ENCODE results near the gene CCDC137.
A peak's percentile ranks its signal among the peaks of the same experiment; 100 is the strongest.
"Not testable (repeated sequence)": the region's sequence is repeated elsewhere in the genome, so short reads cannot be mapped to it uniquely, and the experiment has no call there.

Gene CCDC137, protein sequence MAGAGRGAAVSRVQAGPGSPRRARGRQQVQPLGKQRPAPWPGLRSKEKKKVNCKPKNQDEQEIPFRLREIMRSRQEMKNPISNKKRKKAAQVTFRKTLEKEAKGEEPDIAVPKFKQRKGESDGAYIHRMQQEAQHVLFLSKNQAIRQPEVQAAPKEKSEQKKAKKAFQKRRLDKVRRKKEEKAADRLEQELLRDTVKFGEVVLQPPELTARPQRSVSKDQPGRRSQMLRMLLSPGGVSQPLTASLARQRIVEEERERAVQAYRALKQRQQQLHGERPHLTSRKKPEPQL

DNA sequence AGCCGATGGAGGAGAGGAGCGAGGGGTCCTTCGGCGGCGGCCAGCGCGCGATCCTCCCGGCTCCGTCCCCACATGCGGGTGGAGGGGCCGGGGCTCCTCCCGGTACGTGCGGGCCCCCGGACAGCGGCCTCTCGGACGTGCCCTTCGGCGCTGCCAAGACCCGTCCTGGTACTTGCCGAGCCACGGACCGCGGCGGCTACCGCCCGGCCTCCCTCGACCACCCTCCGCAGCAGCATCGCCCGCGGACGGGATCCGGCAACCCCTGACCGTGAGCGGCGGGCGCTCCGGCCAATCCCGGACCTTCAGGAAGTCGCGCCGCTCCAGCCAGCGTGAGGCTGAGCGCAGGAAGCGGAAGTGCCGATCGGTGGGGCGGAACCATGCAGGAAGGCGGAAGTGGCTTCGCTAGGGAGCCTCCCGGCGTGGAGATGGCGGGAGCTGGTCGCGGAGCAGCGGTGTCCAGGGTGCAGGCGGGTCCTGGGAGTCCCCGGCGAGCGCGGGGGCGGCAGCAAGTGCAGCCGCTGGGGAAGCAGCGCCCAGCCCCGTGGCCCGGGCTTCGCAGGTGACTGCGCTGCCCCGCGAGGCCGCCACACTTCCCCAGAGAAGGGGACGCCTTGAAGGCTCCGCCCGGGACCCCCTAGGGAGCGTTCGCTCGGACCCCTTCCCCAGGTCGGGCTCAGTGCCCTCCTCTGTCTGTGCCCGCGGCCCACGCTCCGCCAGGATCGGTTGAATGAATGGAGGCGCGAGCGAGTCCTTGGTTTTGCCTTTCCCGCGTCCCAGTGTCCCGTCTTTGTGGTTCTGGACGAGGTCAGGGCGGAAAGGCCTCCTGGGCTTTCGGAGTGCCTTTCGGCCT, at the start of gene CCDC137, which contains the start of gene OXLD1:
TSS of gene CCDC137 (plus strand) at position 396 of the 850 bp plus-strand sequence. CDS start at position 426, 30 bp downstream.
TSS of gene OXLD1 (minus strand) at position 264 of the 850 bp plus-strand sequence. CDS start at position 236, 28 bp downstream.
- peak; percentile 95 for DNase-seq

DNA sequence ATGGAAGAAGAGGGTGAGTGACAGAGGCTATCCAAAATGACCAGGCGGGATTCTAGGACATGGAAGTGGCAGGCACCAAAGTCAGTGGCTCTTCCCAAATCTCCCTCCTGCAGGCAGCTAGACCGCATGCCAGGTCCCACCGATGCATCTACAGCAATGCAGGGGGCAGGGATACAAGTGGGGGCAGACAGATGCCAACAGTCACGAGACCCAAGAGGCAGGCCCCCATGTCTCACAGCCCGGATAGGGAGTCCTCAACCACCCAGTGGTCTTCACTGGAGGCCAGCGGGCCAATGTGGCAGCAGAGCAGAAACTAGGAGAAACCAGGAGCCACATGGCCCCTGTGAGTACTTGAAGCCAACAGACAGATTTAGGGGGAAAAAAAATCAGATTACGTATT, 49.7 kb upstream of the CCDC137 start:
- no peak for DNase-seq

DNA sequence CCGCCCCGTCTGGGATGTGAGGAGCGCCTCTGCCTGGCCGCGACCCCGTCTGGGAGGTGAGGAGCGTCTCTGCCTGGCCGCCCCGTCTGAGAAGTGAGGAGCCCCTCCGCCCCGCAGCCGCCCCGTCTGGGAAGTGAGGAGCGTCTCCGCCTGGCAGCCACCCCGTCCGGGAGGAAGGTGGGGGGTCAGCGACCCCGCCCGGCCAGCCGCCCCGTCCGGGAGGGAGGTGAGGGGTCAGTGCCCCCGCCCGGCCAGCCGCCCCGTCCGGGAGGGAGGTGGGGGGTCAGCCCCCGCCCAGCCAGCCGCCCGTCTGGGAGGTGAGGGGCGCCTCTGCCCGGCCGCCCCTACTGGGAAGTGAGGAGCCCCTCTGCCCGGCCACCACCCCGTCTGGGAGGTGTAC, 48.2 kb upstream of the CCDC137 start:
- not testable (repeated sequence) for DNase-seq

DNA sequence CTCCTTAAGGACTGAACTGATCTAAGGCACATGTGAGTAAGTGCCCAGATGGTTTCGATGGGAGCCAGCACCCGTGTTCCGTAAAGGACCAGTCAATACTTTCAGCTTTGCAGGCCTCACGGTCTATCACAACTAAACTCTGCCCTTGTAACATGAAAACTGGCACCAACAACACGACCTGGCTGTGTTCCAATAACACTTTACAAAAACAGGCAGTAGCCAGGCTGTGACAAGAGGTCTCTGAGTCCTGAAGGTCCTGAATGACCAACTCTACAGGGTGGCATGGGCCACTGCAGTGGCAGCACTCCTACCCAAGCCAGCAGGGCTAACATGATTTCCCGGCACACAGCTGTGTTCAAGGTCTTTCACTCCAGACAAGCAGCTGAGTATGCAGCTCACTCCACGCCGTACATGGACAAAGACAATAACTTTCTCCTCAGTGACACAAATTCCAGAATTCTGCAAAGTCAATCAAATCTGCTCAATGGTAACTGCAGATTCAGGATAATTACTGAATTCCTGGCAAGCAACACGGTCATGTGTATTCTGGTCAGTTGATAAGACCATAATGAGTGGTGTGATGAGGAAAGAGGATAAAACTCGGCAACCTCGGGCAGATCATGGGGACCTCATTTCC, 44.9 kb upstream of the CCDC137 start:
- no peak for DNase-seq

DNA sequence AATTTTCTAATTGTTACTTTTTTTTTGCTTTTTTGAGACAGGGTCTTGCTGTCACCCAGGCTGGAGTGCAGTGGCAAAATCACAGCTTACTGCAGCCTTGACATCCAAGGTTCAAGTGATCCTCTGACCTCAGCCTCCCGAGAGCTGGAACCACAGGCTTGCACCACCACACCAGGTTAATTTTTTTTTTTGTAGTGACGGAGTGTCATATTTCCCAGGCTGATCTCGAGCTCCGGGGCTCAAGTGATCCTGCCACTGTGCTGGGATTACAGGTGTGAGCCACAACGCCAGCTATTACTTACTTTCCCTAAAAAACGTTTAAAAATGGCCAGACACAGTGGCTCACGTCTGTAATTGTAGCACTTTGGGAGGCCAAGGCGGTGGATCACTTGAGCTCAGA, 36.3 kb upstream of the CCDC137 start:
- DNase-seq, result no peak

DNA sequence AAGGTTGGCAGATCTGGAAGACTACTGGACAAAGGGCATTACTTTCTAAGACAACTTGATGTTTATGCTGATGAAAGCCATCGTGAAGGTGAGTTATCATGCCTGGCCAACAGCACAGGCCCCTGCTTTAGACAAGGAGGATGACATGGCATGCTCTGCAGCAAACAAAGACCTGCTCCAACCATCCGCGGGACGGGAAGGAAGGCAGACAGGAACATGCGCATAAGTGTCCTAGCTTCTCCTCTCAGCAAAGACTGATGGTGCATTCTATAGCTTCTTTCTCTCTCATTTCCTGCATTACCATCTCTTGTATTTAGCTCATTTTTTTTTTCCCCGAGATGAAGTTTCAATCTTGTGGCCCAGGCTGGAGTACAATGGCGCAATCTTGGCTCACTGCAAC, 35.1 kb upstream of the CCDC137 start:
- DNase-seq, result no peak

DNA sequence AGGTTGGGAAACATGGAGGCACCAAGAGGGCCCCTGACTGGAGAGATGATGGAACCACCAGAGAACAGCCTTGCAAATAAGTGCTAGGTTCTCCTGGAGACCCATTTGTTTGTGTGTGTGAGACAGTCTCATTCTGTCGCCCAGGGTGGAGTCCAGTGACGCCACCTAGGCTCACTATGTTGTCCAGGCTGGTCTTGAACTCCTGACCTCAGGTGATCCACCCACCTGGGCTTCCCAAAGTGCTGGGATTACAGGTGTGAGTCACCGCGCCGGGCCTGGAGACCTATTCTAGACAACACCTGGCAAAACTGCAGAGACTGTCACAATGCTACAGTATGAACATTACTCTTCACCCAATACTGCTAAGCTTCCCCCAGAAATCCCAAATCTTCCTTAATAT, 31.1 kb upstream of the CCDC137 start:
- no peak for DNase-seq

DNA sequence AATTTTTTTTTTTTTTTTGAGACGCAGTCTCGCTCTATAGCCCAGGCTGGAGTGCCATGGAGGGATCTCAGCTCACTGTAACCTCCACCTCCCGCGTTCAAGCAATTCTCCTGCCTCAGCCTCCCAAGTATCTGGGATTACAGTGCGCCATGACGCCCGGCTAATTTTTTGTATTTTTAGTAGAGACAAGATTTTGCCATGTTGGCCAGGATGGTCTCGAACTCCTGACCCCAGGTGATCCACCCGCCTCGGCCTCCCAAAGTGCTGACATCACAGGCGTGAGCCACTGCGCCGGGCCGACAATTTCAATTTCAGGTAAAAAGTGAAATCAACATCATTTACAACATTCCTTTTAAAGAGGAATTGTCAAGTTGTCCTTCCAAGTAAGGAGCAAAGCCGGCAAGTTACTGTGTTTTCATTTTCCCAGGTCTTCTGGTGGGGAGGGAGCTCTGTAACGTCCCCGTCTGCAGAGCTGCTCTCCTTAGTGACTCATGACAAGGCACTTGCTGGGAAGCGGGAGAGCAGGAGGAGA, 30.5 kb upstream of the CCDC137 start:
- DNase-seq, result peak; percentile 7

DNA sequence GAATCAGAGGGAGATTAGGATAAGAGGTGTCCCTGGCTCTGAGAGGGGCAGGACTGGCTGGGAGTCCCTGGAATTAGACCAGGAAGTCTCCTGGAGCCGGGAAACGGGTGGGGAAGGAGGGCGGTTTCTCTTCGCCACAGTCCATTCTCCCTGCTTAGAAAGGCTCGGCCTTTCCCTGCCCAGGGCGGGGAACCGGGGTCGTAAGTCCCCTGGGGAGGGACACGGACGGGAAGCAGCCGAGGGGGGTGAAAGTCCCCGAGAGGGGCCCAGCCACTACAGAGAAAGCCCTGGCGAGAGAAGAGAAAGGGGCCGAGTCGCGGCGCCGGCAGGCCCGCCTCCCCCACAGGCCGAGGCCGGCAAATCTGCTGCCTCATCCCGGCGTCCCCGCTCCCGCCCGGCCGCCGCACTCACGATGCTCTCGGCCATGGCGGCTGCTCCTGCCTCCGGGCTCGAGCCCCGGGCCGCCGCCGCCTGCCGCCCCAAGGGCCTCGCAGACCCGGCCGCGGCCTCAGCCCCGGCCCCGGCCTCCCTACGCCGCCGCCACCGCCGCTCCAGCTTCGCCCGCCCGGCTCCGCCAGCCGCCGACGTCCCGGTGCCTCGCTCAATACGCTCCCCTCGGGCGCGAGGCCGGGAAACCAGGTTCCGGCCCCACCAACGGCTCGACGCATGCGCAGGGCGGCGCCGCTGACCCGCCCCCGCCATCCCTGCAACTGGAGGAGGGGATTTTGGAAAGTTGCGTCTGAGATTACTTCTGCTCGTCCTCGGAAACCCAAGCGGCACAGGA, 29.8 kb upstream of the CCDC137 start, which contains the start of the genes NPLOC4 and TSPAN10:
TSS of gene NPLOC4 (minus strand) at position 608 of the 784 bp plus-strand sequence. CDS start at position 426, 182 bp downstream.
TSS of gene TSPAN10 (plus strand) at position 692 of the 784 bp plus-strand sequence. CDS start 5,217 bp downstream, outside the sequence.
- peak; percentile 61 for DNase-seq

DNA sequence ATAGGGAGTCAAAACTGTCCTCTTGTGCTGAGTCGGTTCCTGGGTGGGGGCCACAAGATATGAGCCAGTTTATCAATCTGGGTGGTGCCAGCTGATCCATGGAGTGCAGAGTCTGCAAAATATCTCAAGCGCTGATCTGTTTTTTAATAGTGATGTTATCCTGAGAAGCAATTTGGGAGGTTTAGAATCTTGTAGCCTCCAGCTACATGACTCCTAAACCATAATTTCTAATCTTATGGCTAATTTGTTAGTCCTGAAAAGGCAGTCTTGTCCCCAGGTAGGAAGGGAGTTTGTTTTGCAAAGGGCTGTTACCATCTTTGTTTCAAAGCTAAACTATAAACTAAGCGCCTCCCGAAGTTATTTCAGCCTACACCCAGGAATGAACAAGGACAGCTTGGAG, 27.9 kb upstream of the CCDC137 start:
- no peak for DNase-seq

DNA sequence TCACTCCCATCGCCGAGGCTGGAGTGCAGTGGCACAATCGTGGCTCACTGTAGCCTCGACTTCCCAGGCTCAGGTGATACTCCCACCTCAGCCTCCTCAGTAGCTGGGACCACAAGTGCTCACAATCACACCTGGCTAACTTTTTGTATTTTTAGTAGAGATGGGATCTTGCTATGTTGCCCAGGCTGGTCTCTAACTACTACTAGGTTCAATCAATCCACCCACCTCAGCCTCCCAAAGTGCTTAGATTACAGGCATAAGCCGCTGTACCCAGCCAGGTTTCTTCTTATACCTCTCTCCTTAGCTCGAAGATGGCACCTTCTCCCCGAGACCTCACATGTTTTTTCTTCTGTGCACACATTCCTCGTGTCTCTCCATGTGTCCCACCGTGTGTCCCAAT, 26.5 kb upstream of the CCDC137 start:
- DNase-seq, result no peak

DNA sequence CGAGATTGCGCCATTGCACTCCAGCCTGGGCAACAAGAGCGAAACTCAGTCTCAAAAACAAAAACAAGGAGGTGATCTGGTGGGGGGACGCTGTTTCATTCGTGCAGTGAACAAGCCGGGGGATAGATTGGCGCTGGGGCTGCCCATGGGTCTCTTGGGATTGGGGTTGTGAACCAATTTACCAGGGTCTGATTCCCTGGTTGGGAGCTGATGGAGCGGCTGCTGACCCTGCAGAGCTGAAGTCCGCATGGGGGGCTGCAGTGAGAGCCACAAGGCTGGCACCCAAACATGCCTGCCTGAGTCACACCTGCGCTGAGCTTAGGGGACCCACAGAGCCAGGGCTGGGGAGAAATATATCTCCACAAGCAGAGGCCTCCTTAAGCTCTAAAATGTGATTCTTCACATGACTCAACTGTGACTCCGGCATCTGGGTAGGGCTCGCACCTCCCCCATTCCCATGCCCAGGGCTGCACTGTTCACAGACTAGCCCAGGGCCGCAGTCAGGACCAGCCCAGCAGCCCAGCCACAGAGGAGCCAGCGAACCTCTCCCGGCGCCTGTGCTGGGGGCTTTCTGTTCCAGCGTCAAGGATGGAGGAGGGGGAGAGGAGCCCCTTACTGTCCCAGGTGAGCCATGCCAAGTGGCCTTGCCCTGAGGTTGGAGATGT, 24.6 kb upstream of the CCDC137 start:
- DNase-seq, result no peak

DNA sequence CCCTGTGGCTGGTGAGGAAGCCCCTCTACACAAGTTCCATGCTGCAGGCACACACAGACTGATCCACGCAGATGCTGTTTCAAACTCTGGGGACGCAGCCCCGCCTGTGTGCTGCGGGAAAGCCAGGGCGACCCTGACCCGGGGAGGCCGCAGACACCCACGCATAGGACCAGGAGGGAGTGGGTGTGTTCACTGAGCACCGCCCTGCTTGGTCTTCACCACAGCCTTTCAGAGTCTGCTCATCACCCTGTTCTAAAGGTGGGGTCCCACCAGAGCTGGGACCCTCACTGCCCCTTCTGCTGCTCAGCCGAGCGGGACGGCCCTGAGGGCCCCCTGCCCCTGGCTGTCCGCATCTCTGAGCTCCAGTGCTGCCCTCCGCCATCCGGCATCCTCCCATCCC, 22.0 kb upstream of the CCDC137 start:
- no peak for DNase-seq

DNA sequence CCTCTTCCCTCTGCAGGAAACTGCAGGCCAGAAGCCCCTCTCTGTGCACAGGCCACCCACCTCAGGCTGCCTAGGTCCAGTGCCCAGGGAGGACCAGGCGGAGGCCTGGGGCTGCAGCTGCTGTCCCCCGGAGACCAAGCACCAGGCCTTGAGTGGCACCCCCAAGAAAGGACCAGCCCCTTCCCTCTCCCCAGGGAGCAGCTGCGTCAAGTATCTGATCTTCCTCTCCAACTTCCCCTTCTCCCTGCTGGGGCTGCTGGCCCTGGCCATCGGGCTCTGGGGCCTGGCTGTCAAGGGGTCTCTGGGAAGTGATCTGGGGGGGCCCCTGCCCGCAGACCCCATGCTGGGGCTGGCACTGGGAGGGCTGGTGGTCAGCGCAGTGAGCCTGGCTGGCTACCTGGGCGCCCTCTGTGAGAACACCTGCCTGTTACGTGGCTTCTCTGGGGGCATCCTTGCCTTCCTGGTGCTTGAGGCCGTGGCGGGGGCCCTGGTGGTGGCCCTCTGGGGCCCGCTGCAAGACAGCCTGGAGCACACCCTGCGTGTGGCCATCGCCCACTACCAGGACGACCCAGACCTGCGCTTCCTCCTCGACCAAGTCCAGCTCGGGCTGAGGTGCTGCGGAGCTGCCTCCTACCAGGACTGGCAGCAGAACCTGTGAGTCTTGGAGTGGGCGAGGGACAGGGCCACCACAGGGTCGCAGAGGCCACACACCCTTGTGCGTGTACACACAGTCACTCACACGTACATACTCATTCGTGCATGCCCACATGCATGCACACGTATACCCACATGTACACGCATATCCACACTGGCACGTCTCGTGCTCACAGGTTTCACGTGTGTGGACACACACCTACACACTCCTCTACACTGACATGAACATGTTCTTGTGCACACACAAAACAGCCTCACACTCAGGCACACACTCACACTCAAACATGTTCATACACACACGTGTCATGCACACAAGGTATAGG, 21.3 kb upstream of the CCDC137 start:
- no peak for DNase-seq

DNA sequence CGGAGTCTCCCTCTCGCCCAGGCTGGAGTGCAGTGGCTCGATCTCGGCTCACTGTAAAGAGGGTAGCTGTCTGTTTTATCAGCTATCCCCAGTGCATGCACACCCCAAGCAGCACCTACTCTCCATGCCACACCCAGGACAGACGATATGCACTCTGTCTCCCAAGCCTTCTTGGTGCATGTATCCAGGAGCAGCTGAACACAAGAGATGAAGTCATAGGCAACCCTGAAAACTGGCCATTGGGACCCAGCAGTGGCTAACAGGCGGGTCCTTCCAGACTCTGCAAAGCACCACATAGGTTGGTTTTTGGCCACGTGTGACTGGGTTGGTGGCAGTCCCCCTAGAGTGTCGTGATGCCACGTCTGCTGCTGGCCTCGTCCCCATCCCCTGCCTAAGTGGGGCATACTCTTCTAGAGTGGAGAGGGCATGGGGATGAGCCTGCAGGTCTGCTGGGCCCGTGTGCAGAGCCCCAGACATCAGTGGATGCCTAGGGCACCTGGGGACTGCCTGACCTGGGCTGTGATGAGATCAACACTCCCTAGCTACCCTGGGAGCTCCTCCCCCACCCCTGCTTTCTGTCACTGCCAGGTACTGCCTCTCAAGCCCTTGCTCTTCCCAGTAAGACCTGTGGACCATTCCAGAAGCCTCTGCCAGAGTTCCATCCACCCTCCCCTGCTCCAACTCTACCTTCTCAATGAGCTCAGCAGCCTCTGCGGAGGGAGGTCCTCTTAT, 19.5 kb upstream of the CCDC137 start:
- no peak for DNase-seq

DNA sequence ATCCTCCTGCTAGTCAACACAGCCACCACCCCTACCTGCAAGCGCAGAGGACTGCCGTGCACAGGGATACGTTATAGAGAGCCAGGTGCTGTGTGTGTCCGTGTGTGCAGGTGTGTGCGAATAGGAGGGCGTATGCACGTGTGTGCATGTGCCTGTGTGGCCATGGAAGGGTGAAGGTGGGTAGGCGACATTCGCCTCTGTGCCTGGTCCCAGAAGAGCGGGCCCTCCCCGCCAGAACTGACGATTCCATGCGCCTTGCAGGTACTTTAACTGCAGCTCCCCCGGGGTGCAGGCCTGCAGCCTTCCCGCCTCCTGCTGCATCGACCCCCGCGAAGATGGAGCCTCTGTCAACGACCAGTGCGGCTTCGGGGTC, 18.9 kb upstream of the CCDC137 start:
- DNase-seq, result no peak

DNA sequence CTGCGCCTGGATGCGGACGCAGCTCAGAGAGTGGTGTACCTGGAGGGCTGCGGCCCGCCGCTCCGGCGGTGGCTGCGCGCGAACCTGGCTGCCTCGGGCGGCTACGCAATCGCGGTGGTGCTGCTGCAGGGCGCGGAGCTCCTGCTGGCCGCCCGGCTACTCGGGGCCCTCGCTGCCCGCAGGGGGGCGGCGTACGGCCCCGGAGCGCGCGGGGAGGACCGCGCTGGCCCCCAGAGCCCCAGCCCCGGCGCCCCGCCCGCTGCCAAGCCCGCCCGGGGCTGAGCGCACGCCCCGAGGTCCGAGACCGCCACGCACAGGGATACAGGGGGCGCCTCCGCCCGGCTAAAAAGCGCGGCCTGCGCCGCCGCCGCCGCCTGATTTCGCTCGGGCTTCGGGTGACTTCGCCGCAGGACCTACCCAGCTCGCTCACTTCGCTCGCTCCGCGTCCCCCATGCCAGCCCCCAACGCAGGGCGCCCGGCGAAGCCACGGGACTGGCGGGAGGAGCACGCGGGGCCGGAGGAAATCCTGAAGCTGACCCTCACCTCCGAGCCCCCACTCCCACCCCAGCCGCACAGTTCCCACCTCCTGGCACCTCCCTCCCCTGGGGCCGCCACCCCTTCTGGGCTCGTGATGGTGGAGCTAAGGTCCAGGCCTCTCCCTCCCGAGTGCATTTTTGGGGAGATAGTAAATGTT, 18.4 kb upstream of the CCDC137 start:
- DNase-seq, result no peak

DNA sequence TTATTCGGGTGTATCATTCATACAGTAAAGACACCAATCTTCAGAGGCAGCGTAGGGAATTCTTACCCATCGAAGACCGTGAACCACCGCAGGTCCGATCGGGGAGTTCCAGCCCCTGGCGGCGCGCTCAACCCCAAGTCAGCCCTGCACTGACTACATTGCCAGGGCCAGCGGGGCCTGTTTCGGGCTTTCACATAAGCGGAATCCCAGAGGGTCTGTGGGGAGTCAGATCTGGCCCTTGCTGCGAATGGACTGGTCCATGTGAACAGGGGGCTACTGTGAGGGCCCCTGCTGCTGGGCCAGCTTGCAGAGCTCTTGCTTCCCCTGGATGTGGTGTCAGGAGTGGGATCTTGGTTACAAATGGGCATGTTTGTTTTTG, 17.8 kb upstream of the CCDC137 start:
- DNase-seq, result no peak

DNA sequence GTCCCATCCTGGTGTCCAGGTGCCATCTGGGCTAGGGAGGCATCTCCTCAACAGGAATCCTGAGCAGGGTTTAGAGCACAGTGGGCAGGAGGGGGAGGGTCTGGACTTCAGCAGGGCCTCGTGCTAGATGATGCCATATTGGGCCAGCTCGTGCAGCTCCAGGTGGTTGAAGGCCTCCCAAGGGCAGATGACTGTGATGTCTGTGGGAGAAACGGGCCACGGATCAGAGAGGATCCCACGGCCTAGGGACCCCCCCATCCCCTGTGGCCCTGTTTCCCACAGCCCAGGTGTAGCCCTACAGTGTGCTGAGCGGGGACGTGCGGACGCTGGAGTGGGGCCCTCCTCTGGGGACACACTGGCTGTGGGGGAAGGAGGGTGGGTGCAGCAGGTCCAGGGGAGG, 15.6 kb upstream of the CCDC137 start:
- DNase-seq, result no peak
